Naive thymus-derived CD8-positive, alpha-beta T cell (primary cell): ENCODE results near the gene RRBP1. TPM values are rescaled to one million over a fixed set of nuclear protein-coding genes. Genes with fewer than 3 reads are reported as not detected.
A peak's percentile ranks its signal among the peaks of the same experiment; 100 is the strongest.

ENCODE experiments used
- ATAC-seq, 2 donors: fragments of 150-1000 bp; cut with Tn5 transposase in 1 of 2; sonication (Bioruptor Pico), chemical (Tn5 transposase) in 1 of 2; 1 replicate in 1 of 2; 2 replicates in 1 of 2; pipeline ENCODE4 v1.10.0; 2021; ENCODE audit warnings: mild to moderate bottlenecking in 2 of 2, moderate library complexity in 2 of 2
- POLR2A ChIA-PET: fragments of 350-600 bp; sonication (Branson Sonifier 250); formaldehyde crosslinking; loops from one replicate; lab custom pipeline; 2021; ENCODE audit warnings: antibody characterized with exemption; lab: Charles Lee
- DNase-seq, 10 donors: peaks; one replicate each; pipeline versions ENCODE4 v3.0.0 to v3.0.0-alpha.2; 2020 to 2022
- H3K27ac Mint-ChIP-seq, 10 donors: one replicate each; pipeline ENCODE4 v1.8.0; 2020 to 2022; ENCODE audit warnings: mild to moderate bottlenecking in 10 of 10, mixed read lengths in 10 of 10, moderate library complexity in 4 of 10, inconsistent platforms in 1 of 10
- H3K27me3 Mint-ChIP-seq, 5 donors: one replicate each; pipeline ENCODE4 v1.8.0; 2021 to 2022; ENCODE audit warnings: mixed read lengths in 5 of 5
- H3K36me3 Mint-ChIP-seq, 3 donors: one replicate each; pipeline ENCODE4 v1.8.0; 2020 to 2022; ENCODE audit warnings: mixed read lengths in 3 of 3, mild to moderate bottlenecking in 2 of 3, inconsistent platforms in 1 of 3
- H3K4me1 Mint-ChIP-seq, 4 donors: one replicate each; pipeline ENCODE4 v1.8.0; 2021 to 2022; ENCODE audit warnings: mixed read lengths in 4 of 4
- H3K4me3 Mint-ChIP-seq, 10 donors: one replicate each; pipeline ENCODE4 v1.8.0; 2020 to 2022; ENCODE audit warnings: mild to moderate bottlenecking in 10 of 10, mixed read lengths in 10 of 10, moderate library complexity in 6 of 10, inconsistent platforms in 1 of 10
- H3K9me3 Mint-ChIP-seq, 9 donors: one replicate each; pipeline ENCODE4 v1.8.0; 2020 to 2022; ENCODE audit warnings: mixed read lengths in 9 of 9, mild to moderate bottlenecking in 3 of 9, inconsistent platforms in 1 of 9, moderate library complexity in 1 of 9
- polyA plus RNA-seq, 3 donors: library from polyadenylated mRNA; unstranded; fragments of 300-500 nt; fragmentation: Illumina TruSeq; gene quantifications; one replicate each; pipeline ENCODE4 v1.2.3, GENCODE V29; 2021
- total RNA-seq, 8 experiments: library from RNA in 2 of 8; stranded (reverse) in 2 of 8; gene quantifications; one replicate each; pipeline ENCODE4 v1.2.3 and lab custom pipeline; 2021 to 2026

Gene RRBP1
- total and polyA plus RNA-seq, 5 experiments from 2014 or later: 1.7 to 22.4 (median 8.9) TPM

GRCh38 chr20:17569616-17570346, 112.3 kb downstream of the RRBP1 start, which contains the start of gene DSTN:
DSTN (plus strand) TSS chr20:17570075; CDS start chr20:17570209, 134 bp downstream.
- POLR2A ChIA-PET: interaction anchor here (0.9 to 2.2 kb wide), 5 partner anchors 41 to 1224 kb away, joined by 4 to 19 read pairs (median 7); partner anchors contain the start of gene RRBP1
- DNase-seq: peak; percentile 82 to 93 (median 87)
- Mint-ChIP-seq H3K9me3 (peaks cover 0 to 3% (median 0%) of the 10 kb centered on the region in 9 donors), H3K4me3 (peak within 1 kb of the TSS; percentile 91 to 98 (median 94)), H3K36me3 (peaks cover 0 to 3% (median 2%) of the 10 kb centered on the region in 3 donors), H3K27me3 (peaks cover 0 to 9% (median 0%) of the 10 kb centered on the region in 5 donors), H3K27ac (peak within 1 kb of the TSS; percentile 75 to 98 (median 94)), H3K4me1 (peaks cover 19 to 37% (median 33%) of the 10 kb centered on the region in 4 donors)
- peak; percentile 88 for ATAC-seq

GRCh38 chr20:17568972-17569521, 113.0 kb downstream of the RRBP1 start:
- H3K4me3 Mint-ChIP-seq: peak overlapping the region; percentile 28 to 98 (median 62)
- POLR2A ChIA-PET: interaction anchor here (2.1 to 2.2 kb wide), 2 partner anchors 42 to 113 kb away, joined by 15 to 19 read pairs; partner anchors contain the start of gene RRBP1
- H3K27me3 Mint-ChIP-seq: peaks cover 0 to 9% (median 0%) of the 10 kb centered on the region in 5 donors
- peaks cover 0 to 2% (median 0%) of the 10 kb centered on the region in 3 donors for H3K36me3 Mint-ChIP-seq
- H3K9me3 Mint-ChIP-seq: peaks cover 0 to 3% (median 0%) of the 10 kb centered on the region in 9 donors
- H3K27ac Mint-ChIP-seq: peak overlapping the region in 5 of 10 donors; percentile 7 to 98 (median 69)
- no peak for ATAC-seq
- peak in 4 of 10 donors; percentile 2 to 29 (median 10) for DNase-seq
- H3K4me1 Mint-ChIP-seq: peaks cover 19 to 37% (median 33%) of the 10 kb centered on the region in 4 donors

GRCh38 chr20:17568045-17568788, 113.8 kb downstream of the RRBP1 start:
- Mint-ChIP-seq H3K9me3 (peaks cover 0 to 3% (median 0%) of the 10 kb centered on the region in 9 donors), H3K27me3 (peaks cover 0 to 9% (median 0%) of the 10 kb centered on the region in 5 donors), H3K27ac (peak overlapping the region in 8 of 10 donors; percentile 2 to 71 (median 19)), H3K36me3 (peaks cover 0 to under 1% (median 0%) of the 10 kb centered on the region in 3 donors), H3K4me1 (peaks cover 19 to 32% (median 27%) of the 10 kb centered on the region in 4 donors), H3K4me3 (peak overlapping the region; percentile 28 to 98 (median 62))
- DNase-seq (no peak), ATAC-seq (no peak)
- POLR2A ChIA-PET: no interaction called here

GRCh38 chr20:17566345-17566744, 115.7 kb downstream of the RRBP1 start:
- no peak for ATAC-seq
- peaks cover 8 to 14% (median 11%) of the 10 kb centered on the region in 4 donors for H3K4me1 Mint-ChIP-seq
- peaks cover 0 to 9% (median 0%) of the 10 kb centered on the region in 5 donors for H3K27me3 Mint-ChIP-seq
- no peak overlapping the region for H3K27ac Mint-ChIP-seq
- H3K4me3 Mint-ChIP-seq: no peak overlapping the region
- peaks cover 0 to 3% (median 0%) of the 10 kb centered on the region in 9 donors for H3K9me3 Mint-ChIP-seq
- no peak for DNase-seq
- no peaks in the 10 kb centered on the region for H3K36me3 Mint-ChIP-seq
- POLR2A ChIA-PET: interaction anchor here (0.7 kb wide), 1 partner anchor 116 kb away, joined by 5 read pairs; the partner anchor contains the start of gene RRBP1

GRCh38 chr20:17565169-17565845, 116.7 kb downstream of the RRBP1 start:
- ATAC-seq: no peak
- H3K9me3 Mint-ChIP-seq: peaks cover 0 to 3% (median 0%) of the 10 kb centered on the region in 9 donors
- POLR2A ChIA-PET: no interaction called here
- peaks cover 0 to 9% (median 5%) of the 10 kb centered on the region in 5 donors for H3K27me3 Mint-ChIP-seq
- no peaks in the 10 kb centered on the region for H3K36me3 Mint-ChIP-seq
- no peak overlapping the region for H3K4me3 Mint-ChIP-seq
- H3K27ac Mint-ChIP-seq: no peak overlapping the region
- peaks cover 3 to 6% (median 4%) of the 10 kb centered on the region in 4 donors for H3K4me1 Mint-ChIP-seq
- DNase-seq: no peak

Other genes with a start within 250 kb of the RRBP1 start
- gene BFSP1, start 150.9 kb downstream of the RRBP1 start, total RNA-seq: not detected
- gene BFSP1, start 150.9 kb downstream of the RRBP1 start, polyA plus RNA-seq: 1 to 10 TPM in 1 of 3 donors, not detected in 2; 1.8 TPM
- gene DSTN, start 112.2 kb downstream of the RRBP1 start, total RNA-seq: 10 to 100 TPM; 28.4 to 31.9 TPM
- 100 to 1,000 TPM in 1 of 3 donors, 10 to 100 TPM in 2; 75.1 to 140 (median 81.6) TPM for gene DSTN, start 112.2 kb downstream of the RRBP1 start, polyA plus RNA-seq
- not detected for gene BANF2, start 17.7 kb upstream of the RRBP1 start, total RNA-seq
- gene BANF2, start 17.7 kb upstream of the RRBP1 start, polyA plus RNA-seq: not detected